Ovary (tissue), 9 donors: Measurements from ENCODE around the gene LIMS1. TPM values are rescaled to one million over a fixed set of nuclear protein-coding genes. Genes with fewer than 3 reads are reported as not detected.
A peak's percentile ranks its signal among the peaks of the same experiment; 100 is the strongest.

Source experiments
- DNase-seq, 5 donors: peaks; one replicate each; pipeline ENCODE4 v3.0.0-alpha.2; 2019 to 2020
- H3K27ac ChIP-seq, 2 donors: fragments of 200-600 bp; one replicate each; pipeline versions ENCODE4 v1.5.1 to v1.8.0; 2019 to 2022
- H3K27me3 ChIP-seq: fragments of 200-600 bp; one replicate; pipeline ENCODE4 v1.8.0; 2022
- H3K36me3 ChIP-seq: fragments of 200-600 bp; sonication (generic); one replicate; pipeline ENCODE4 v1.5.1; 2019
- H3K4me1 ChIP-seq: one replicate; pipeline ENCODE4 v1.8.1; 2013; ENCODE audit warnings: mild to moderate bottlenecking, moderate library complexity; ENCODE audit not compliant: insufficient read depth
- H3K4me3 ChIP-seq: fragments of 200-600 bp; sonication (generic); one replicate; pipeline ENCODE4 v1.5.1; 2017
- H3K9me3 ChIP-seq, 2 donors: fragments of 200-600 bp in 1 of 2; sonication (generic) in 1 of 2; one replicate each; pipeline versions ENCODE4 v1.5.1 to v1.8.1; 2013 to 2019; ENCODE audit warnings: mild to moderate bottlenecking in 1 of 2, moderate library complexity in 1 of 2
- EP300 ChIP-seq: sonication (generic); formaldehyde crosslinking; IDR thresholded peaks from one replicate; pipeline ENCODE4 v1.6.1; 2017; ENCODE audit warnings: antibody characterized with exemption
- POLR2A ChIP-seq: fragments of 450-650 bp; IDR thresholded peaks from one replicate; pipeline ENCODE4 v1.6.1; 2017; ENCODE audit warnings: antibody characterized with exemption, mild to moderate bottlenecking, moderate library complexity
- WGBS, 3 donors: extraction: QIAGEN DNeasy Blood & Tissue Kit in 1 of 3; methylation state at CpG; one replicate each; pipeline versions ENCODE4 v1.1.5 to v1.1.7; 2013 to 2017; 5-methylcytosine and 5-hydroxymethylcytosine counted together
- intact Hi-C, 4 donors: fragments of 100-400 bp; cut with DNase I; formaldehyde crosslinking; loops; one replicate each; pipeline versions ENCODE4 v1.11.0 to v1.15.1; 2022 to 2023
- polyA plus RNA-seq, 2 donors: library from polyadenylated mRNA; stranded (reverse); fragments of 200-250 nt in 1 of 2; fragments of 350-450 nt in 1 of 2; fragmentation: Illumina TruSeq in 1 of 2; extraction: RNeasy Lipid Tissue Mini Kit (QIAGEN cat#74804) in 1 of 2; gene quantifications; one replicate each; pipeline ENCODE4 v1.2.3, GENCODE V29; 2013 to 2014
- total RNA-seq, 7 donors: library from RNA; depleted of rRNA in 2 of 7; stranded (reverse); fragments of >200 nt in 2 of 7; fragmentation: NEBNext Ultra II Directional in 3 of 7; extraction: Animal tissue kit (Norgen Biotek cat#: 25700) in 3 of 7; gene quantifications; one replicate each; pipeline versions ENCODE4 v1.1.0 to v1.2.4, GENCODE V29; 2016 to 2023
- TF ChIP-seq, protein P1 (sequence below), 3 donors: fragments of 450-650 bp in 2 of 3; fragments of 200-600 bp in 1 of 3; IDR thresholded peaks; one replicate each; pipeline versions ENCODE4 v1.5.1 to v1.8.0; 2016 to 2022; ENCODE audit warnings: antibody characterized with exemption in 3 of 3, mild to moderate bottlenecking in 1 of 3
- donor health status: DM: no; HTN: no; CAD: no; lungs with moderate emphysema.
- donor health status: DM: no; HTN: no; CAD: no.
- donor health status: Bipolar disorder and iron deficiency.
- donor health status: DM: yes; HTN: yes; CAD: no.
- donor health status: DM: no; HTN: no; CAD: no.
- donor health status: DM: yes; HTN: yes; CAD: no.

Gene LIMS1
- total and polyA plus RNA-seq, 9 donors = 36.2 to 91.1 (median 40.2) TPM

DNA sequence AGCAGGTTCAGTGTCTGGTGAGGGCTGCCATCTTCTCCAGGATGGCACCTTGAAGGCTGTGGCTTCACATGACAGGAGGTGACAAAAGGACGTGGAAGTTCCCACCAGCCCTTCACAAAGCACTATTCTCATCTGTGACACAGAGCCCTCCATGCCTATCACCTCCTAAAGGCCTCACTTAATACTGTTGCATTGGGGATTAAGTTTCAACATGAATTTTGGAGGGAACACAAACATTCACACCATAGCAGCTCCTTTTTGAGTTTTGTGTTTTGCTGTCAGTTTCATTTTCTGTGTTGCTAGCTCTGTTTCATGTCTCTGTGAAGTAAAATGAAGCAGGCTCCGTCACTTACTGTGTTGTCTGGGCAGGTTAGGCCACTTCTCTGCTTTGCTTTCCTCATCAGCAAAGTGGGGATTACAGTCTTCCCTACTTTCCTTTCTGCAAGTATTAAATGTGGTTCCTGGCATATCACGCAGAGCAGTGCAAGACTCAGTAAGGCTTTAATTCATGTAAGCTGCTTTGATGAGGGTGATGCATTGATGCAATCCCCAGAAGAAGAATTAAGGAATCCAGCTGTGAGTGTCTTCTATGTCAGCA lies 31.6 kb downstream of the LIMS1 start:
- WGBS, 3 donors = 88 to 98% (median 96%) methylated on average over 3 of the region's 3 CpGs
- TF ChIP-seq POLR2A (no peak), EP300 (no peak)
- TF ChIP-seq, protein P1, sequence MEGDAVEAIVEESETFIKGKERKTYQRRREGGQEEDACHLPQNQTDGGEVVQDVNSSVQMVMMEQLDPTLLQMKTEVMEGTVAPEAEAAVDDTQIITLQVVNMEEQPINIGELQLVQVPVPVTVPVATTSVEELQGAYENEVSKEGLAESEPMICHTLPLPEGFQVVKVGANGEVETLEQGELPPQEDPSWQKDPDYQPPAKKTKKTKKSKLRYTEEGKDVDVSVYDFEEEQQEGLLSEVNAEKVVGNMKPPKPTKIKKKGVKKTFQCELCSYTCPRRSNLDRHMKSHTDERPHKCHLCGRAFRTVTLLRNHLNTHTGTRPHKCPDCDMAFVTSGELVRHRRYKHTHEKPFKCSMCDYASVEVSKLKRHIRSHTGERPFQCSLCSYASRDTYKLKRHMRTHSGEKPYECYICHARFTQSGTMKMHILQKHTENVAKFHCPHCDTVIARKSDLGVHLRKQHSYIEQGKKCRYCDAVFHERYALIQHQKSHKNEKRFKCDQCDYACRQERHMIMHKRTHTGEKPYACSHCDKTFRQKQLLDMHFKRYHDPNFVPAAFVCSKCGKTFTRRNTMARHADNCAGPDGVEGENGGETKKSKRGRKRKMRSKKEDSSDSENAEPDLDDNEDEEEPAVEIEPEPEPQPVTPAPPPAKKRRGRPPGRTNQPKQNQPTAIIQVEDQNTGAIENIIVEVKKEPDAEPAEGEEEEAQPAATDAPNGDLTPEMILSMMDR (IDR thresholded peaks at IDR 0.05) = no peak
- DNase-seq = no peak
- intact Hi-C loops = no loop called here
- no peaks in the 10 kb centered on the region for H3K9me3 ChIP-seq
- H3K36me3 ChIP-seq = no peaks in the 10 kb centered on the region
- no peak overlapping the region for H3K27ac ChIP-seq
- peaks cover 10% of the 10 kb centered on the region for H3K4me1 ChIP-seq
- no peaks in the 10 kb centered on the region for H3K27me3 ChIP-seq
- H3K4me3 ChIP-seq = no peak overlapping the region

GRCh38 chr2:108570416-108570815 lies 36.1 kb downstream of the LIMS1 start:
- H3K27me3 ChIP-seq = no peaks in the 10 kb centered on the region
- no peaks in the 10 kb centered on the region for H3K9me3 ChIP-seq
- 23 to 31% (median 30%) methylated on average over 7 of the region's 7 CpGs for WGBS, 3 donors
- intact Hi-C loops = no loop called here
- no peaks in the 10 kb centered on the region for H3K36me3 ChIP-seq
- TF ChIP-seq POLR2A = no peak
- TF ChIP-seq, protein P1 (IDR thresholded peaks at IDR 0.05) = no peak
- H3K4me1 ChIP-seq = peaks cover 13% of the 10 kb centered on the region
- H3K27ac ChIP-seq = no peak overlapping the region
- no peak overlapping the region for H3K4me3 ChIP-seq
- DNase-seq = peak in 3 of 5 donors; percentile 31 to 50 (median 42)

DNA sequence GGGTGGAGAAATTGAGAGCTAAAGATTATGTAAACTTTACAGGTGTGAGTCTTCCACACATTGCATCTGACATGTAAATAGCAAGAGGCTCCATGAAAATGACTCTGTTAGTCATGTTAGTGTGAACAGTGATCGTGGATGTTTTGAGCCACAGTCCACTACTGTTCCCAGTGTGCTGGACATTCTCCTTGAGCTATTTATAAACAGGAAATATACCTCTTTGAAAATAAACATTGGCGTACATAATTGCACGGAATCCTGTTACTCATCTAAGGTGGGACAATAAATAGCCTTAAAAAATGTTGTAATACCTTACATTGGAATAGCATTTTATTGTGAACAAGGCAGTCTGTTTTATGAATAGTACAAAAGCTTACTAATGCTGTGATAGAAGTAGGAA lies 37.0 kb downstream of the LIMS1 start:
- H3K4me1 ChIP-seq = peaks cover 18% of the 10 kb centered on the region
- 50 to 56% (median 54%) methylated on average over 3 of the region's 3 CpGs for WGBS, 3 donors
- H3K36me3 ChIP-seq = no peaks in the 10 kb centered on the region
- TF ChIP-seq, protein P1 (IDR thresholded peaks at IDR 0.05) = no peak
- TF ChIP-seq EP300 (no peak), POLR2A (no peak)
- no peak overlapping the region for H3K4me3 ChIP-seq
- H3K27ac ChIP-seq = no peak overlapping the region
- H3K9me3 ChIP-seq = no peaks in the 10 kb centered on the region
- no peak for DNase-seq
- no peaks in the 10 kb centered on the region for H3K27me3 ChIP-seq
- intact Hi-C loops = no loop called here

DNA sequence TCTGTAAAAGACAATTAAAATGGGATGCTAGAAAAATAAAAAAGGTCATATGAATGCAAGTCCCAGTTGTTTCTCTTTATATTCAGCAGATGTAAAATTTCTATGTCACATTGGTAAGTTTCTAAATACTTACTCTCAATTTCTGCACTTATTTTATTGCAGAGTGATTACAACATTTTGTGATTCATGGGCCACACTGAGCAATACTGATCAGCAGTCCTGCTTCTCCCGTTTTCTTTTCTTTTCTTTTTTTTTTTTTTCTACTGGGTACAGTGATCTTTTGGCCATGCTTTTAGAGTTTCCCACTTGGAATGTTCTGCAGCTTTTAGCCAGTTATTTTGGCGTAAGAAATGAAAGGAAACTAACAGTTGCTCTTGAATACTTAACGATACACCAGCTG lies 38.8 kb downstream of the LIMS1 start:
- intact Hi-C loops = no loop called here
- H3K36me3 ChIP-seq = no peaks in the 10 kb centered on the region
- H3K9me3 ChIP-seq = no peaks in the 10 kb centered on the region
- no peaks in the 10 kb centered on the region for H3K27me3 ChIP-seq
- H3K4me3 ChIP-seq = no peak overlapping the region
- H3K27ac ChIP-seq = no peak overlapping the region
- H3K4me1 ChIP-seq = peaks cover 22% of the 10 kb centered on the region
- WGBS, 3 donors = 5 to 13% (median 8%) methylated on average over 3 of the region's 3 CpGs
- TF ChIP-seq, protein P1 (IDR thresholded peaks at IDR 0.05) = no peak
- TF ChIP-seq EP300 (no peak), POLR2A (no peak)
- no peak for DNase-seq
